ENCODE results near the gene M6PR.

- TF ChIP-seq, protein P1, sequence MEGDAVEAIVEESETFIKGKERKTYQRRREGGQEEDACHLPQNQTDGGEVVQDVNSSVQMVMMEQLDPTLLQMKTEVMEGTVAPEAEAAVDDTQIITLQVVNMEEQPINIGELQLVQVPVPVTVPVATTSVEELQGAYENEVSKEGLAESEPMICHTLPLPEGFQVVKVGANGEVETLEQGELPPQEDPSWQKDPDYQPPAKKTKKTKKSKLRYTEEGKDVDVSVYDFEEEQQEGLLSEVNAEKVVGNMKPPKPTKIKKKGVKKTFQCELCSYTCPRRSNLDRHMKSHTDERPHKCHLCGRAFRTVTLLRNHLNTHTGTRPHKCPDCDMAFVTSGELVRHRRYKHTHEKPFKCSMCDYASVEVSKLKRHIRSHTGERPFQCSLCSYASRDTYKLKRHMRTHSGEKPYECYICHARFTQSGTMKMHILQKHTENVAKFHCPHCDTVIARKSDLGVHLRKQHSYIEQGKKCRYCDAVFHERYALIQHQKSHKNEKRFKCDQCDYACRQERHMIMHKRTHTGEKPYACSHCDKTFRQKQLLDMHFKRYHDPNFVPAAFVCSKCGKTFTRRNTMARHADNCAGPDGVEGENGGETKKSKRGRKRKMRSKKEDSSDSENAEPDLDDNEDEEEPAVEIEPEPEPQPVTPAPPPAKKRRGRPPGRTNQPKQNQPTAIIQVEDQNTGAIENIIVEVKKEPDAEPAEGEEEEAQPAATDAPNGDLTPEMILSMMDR (IDR thresholded peaks at IDR 0.05) = no peak
- no peak for TF ChIP-seq ZFX (IDR thresholded peaks at IDR 0.05; ENCODE audit: borderline replicate concordance)
Measured at GRCh38 chr12:8980137-8980536, 30.7 kb upstream of the M6PR start.

Measured in 22Rv1 (cell line).